Suppressor macrophage treated with lipopolysaccharide for 4 hours (primary cell): ENCODE results near the gene ACY1.

Experiments used
- DNase-seq: peaks from one replicate; pipeline ENCODE4 v3.0.0-alpha.2; 2020

The ACY1 gene

DNA sequence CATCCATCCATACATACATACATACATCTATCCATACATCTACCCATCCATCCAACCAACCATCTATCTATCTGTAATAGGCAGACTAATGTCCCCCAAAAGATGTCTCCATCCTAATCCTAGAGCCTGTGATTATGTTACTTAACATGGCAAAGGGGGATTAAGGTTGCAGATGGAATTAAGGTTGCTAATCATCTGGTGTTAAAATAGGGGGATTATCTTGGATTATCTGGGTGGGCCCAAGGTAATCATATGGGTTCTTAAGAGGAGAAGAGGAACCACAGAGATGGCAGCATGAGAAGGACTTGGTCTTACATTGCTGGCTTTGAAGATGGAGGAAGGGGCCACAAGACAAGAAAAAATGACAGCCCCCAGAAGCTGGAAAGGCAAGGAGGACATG lies 27.1 kb downstream of the ACY1 start:
- no peak for DNase-seq

DNA sequence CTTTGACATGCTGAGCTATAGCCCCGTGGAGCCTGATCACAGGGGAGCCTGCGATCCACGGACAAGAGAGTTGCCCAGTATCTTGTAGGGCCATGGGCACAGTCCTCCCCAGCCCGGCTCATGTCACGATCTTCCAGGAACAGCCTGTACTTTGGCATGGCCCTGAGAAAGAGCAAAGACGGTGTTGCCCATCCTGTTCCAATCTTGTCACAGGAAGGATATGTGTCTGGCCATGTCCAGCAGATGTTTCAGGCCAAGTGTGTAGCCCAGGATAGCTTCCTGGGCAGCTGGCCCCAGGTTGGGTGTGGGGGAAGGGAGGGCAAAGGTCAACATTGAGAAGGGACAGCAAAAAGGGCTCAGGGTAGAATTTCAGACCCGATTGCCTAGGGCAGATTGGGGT lies 29.4 kb downstream of the ACY1 start:
- no peak for DNase-seq

DNA sequence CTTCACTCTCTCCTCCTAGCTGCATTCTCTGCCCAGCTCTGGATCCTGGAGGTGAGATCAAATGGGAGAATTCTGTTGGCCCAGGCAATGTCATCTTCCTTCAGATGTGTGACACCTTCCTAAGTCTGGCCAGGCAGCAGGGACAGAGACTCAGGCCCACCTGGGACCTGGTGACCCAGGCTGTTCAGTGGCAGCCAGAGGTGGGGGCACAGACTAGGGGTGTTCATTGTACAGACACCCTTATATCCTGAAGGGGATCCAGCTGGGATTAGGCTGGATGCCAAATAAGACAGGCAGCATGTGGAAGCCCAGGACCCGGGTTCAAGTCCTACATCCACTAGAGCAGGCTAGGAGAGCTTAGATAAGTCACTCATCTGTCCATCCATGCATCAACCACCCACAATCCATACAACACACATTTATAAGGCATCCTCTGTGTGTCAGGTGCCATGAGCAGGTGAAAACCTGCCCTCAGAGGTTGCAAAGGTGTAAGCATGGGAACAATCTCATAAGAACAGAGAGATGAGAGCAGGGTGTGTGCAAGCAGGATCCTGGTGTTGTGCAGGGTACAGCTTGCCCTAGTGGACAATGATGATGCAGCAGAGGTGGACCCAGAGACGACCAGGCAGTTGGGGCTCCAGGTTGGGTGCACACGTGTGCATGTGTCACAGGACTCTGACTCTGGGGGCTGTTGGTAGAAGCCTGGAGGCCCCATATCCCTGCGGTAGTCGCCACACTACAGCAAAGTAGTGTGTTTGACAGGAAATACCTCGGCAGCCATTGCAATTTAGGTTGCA lies 30.7 kb downstream of the ACY1 start:
- no peak for DNase-seq

GRCh38 chr3:52014613-52015012 lies 31.3 kb downstream of the ACY1 start:
- no peak for DNase-seq

DNA sequence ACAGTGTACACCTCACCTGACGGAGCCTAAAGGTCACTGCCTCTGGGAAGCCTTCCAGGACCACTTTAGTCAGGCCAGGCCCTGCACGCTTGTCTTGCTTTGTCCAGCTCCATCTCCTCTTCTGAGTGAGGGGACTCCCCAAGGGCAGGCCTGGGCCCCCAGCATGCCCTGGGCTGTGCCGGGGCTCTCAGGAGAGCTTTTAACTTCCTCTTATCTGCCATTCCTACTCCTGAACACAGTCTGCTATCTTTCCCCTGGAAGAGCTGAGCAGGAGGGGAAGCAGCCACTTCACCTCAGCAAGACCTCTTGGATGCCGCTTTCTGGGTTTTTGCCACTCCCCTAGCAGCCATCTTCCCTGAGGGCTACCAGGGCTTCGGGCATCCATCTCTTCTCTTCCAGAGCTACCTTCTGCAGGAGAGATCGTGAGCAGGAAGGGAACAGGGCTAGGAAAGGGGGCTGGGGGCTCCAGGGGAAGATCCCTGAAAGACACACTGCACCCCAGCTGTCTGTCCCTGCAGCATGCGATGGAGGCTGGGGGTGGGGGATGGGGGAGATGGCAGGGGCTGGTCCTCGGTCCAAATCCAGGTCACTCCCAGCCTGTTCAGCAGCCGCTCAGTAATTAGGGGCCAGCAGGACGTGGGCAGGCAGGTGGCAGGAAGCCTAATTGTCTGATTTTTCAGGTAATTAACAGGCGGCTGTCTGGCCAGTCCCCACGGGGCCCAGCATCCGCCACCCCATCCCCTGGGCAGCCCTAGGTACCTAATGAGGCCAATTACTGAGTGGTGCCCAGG lies 32.3 kb downstream of the ACY1 start:
- DNase-seq, result no peak

DNA sequence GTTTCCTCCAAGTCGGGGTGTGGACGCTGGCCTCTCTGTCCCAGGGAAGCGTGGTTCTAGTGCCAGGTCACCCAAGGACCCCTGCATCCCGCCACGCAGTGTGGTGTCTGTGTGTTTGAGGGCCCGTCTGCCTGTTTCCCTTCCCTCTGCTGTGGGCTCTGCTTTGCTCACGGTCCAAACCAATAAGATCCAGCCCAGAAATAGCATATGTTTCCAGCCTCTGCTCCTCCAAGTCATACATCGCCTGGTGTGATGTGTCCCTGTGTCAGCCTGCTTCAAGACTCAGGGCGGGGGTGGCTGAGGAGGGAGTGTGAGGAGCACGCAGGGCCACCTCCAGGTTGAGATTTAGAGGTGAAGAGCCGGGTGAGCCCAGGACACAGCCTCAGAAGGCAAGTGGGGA lies 34.3 kb downstream of the ACY1 start:
- DNase-seq, result no peak

DNA sequence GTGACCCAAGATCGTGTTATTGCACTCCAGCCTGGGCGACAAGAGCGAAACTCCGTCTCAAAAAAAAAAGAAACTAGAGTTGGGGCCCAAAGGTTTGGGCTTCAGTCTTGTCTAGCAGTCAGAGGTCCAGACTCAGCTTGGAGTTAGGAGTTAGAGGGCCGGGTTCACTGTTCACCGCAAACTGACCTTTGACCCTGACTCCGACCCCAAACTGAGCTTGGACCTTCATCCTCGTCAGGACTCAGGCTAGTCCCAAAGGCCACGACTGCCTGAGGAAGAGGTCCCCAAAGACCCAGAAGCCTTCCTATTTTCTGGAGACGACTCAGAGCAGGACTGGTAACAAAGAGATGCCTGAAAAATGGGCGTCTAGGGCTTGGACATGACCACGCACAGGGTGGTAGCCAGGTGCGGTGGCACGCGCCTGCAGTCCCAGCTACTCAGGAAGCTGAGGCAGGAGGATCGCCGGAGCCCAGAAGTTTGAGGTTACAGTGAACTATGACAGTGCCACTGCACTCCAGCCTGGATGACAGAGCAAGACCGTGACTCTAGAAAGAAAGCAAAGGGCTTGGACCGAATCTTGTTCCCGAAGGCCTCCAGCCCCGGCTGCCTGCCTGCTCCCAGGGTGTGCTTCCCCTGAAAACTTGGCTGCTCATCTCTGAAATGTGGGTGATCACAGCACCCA lies 35.1 kb downstream of the ACY1 start:
- no peak for DNase-seq

GRCh38 chr3:52019352-52020080 lies 36.2 kb downstream of the ACY1 start:
- DNase-seq, result no peak

- no peak for DNase-seq
These were observed 37.5 kb downstream of the ACY1 start for GRCh38 chr3:52020796-52021195.

- no peak for DNase-seq
These were observed 38.3 kb downstream of the ACY1 start for GRCh38 chr3:52021489-52022268.

- no peak for DNase-seq
These were observed 39.2 kb downstream of the ACY1 start for GRCh38 chr3:52022323-52023100.

DNA sequence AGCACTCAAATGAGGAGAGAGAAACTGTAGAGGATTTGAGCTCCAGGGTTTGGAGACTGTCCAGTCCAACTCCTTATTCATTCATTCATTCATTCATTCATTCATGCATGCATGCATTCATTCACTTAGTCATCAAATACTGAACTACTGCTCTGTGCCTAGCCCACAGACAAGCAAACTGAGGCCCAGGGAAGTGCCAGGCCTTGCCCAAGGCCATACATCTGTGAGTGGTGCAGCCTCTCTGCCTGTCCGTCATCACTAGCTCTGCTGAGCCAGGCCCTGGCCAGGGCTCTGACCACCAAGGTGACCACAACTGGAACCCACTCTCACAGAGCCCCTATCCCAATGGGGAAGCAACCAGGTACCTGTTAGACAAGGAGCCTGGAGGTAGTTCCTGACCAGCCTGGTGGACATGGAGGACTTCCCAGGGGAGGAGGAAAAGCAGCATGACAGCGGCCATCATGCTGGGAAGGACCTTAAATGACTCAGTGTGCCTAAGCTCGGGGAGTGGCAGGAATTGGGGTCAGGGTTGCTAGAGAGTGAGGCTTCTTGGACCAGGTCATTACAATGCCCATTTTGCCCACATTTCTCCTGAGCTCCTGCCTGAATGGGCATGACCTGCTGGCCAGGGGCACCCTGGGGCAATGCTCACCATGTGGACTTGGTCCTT lies 39.9 kb downstream of the ACY1 start:
- no peak for DNase-seq

DNA sequence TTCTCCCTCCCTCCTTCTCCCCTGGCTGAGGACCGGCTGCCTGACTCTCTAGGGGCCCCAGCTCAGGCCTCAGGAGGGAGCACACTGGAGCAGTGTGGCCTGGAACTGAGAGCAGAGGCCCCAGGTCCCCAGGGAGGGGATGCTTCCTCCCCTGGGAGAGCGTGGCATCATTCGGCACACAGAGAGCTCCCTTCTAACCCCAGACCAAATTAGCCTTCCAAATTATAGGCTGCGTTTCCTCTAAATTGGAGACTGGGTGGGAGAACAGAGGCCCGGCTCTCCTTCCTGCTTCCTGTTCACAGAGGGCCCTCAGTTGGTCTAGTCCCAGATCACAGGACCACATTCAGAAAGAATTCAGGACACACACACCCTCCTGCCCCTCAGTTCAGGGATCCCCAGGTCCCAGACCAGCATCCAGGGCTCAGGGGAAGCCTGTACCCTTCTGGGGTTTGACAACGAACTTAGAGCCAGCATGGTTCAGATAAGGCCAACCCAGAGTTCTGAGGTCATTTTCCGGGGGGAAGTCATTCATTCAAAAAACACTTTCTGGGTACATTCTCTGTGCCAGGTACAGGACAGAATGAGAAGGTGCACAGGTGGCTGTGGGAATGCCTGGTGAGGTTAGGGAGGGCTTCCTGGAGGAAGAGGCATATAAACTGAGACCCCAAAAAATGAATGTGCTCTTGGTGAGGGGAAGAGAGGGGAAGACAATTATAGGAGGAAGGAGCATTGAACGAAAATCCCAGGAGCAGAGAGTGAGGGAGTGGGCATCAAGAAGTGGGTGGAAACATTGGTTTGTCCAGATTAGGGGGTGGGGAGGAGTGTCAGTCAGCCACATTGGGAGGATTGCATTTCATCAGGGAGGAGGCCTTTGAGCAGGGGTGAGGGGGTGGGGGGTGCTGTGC lies 40.8 kb downstream of the ACY1 start:
- no peak for DNase-seq

DNA sequence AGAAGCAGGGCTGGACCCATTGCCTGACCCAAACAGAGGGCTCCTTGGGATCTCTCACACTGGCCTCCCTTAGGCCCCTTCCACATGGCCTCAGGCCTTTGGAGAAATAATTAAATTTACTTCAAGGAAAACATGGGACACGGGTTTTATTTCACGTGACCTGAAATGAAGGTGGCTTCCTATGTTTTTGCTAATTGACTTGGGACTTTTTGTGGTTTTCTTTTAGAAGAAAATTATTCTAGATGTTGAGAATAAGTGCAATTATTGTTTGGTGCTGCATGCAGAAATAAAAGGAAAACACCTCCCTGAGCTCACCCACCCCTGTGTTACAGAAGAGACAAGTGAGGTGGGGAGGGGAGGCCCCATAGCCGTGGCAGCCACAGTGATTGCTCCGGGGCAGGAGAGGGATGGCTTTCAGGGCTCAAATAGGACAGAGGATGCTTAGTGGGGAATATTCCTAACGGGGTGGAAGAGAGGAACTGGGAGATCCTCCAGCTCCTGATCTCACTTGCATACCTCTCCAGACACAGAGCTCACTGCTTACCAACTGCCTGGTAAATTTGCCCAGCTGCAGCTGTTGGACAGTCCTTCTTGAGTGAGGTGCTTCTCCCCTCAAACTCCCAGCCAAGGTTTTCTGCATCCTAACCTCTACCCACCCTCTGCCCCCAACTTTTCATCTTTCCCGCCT lies 41.6 kb downstream of the ACY1 start:
- no peak for DNase-seq

DNA sequence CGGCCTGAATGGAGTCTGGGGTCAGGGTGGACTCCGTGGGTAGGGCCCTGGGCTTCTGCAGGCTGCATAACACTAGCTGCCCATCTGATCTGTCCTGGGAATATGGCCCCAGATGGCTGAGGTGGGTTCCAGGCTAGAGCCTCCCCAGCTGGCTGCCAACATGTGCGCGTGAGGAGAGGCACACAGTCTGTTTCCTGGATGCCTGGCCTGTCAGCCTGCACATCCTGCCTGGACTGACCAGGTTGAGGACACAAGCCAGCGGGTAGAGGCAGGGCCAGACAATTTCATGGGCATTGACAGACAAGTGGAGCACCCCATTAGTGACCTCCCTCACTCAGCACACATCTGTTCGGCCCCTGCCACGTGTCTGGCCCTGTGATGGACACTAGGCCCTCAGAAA lies 42.1 kb downstream of the ACY1 start:
- DNase-seq, result no peak

GRCh38 chr3:52026041-52026440 lies 42.7 kb downstream of the ACY1 start:
- DNase-seq, result no peak

DNA sequence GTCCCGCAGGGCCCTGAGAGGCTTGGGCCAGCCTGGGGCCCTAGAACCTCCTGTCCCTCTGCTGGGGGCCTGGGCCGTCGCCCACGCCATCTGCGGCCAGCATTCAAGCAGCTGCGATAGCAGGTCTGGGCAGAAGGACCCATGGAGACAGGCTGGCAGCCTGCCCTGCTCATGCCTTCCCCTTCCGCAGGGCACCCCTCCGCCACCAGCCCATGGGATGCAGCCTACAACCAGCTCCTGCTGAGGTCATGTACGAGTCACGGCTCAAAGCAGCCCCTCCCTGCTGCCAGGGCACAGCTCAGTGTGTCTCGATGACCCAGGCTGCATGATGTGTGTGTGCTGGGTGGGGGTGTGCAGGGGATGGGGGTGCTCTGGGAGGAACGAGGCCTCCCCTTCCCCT lies 45.2 kb downstream of the ACY1 start:
- DNase-seq, result no peak

- DNase-seq, result no peak
These were observed 45.7 kb downstream of the ACY1 start for GRCh38 chr3:52029053-52029452.

DNA sequence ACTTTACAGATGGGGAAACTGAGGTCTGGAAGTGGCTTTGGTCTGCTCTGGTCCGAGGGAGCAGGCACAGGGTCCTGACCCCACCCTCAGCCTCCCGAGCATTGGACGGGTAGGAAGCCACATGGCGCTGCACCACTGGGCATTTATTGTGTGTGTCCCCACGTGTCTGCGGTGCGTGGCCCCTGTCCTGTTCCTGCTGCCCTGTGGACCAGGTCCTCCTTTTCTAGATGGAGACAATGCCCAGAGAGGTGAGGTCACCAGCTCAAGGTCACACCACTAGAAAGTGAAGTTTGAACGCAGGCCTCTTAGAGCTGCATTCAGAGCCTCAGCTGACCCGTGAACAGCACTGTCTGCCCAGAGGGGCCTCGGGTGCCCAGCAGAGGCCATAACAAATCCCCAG lies 46.2 kb downstream of the ACY1 start:
- DNase-seq, result no peak
